ENCODE measurements around the gene AGAP1. TPM values are rescaled to one million over a fixed set of nuclear protein-coding genes. Genes with fewer than 3 reads are reported as not detected.

The AGAP1 gene
- total RNA-seq, 1 donor from 2014 or later, result 9.0 TPM

DNA sequence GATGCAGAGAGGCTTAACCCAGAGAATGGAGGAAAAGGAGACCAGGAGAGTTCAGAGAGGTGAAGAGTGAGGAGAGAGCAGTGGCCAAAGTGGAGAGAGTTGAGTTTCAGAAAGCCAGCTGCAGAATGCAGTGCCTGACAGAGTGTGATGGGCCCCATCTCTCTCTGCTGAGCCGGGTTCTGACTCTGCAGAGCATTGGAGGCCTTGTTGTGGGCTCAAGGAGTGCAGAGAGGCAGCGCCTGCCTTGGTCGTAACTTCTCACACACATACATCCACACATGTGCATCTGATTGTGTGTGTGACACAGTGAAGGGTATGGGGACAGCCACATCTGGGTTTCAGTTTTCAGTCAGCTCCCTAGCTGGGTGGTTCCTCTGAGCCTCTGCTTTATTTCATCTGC lies 58.8 kb downstream of the AGAP1 start:
- DNase-seq, result no peak

DNA sequence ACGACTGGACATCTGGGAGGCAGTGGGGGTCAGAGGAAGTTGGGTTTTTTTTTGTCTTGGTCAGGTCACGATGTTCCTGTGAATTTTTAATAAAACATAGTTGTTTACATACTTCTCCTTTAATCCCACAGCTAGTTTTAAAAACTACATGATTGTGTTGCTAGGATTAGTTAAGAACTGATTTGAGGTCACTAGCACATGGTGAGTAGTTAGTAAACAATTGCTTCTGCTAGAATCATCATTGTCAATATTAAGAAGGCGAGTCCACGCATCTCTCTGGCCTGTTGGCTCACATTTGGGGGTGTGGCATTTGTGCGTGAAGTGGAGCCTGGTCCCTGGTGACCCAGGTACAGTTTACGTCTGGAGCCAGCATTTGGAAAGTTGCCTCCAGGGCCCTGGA lies 59.4 kb downstream of the AGAP1 start:
- no peak for DNase-seq

DNA sequence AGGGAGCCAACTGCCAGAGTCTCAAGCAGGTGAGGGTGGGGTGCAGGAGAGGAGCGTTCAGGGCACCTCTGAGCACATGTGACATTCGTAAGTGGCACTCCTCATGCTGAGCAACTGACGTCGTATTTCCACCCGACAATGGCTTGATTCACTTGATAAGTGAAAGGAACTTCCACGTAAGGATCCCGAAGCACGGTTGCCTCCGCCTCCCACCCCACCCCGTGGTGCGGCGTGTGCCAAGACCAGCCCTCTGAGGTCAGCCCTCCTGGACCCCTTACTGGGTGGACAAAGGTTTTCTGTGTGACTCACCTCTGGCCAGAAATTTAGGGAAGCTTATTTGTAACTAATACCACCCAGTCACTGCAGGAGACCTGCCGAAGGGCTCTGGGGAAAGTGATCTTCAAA lies 59.9 kb downstream of the AGAP1 start:
- DNase-seq, result no peak

DNA sequence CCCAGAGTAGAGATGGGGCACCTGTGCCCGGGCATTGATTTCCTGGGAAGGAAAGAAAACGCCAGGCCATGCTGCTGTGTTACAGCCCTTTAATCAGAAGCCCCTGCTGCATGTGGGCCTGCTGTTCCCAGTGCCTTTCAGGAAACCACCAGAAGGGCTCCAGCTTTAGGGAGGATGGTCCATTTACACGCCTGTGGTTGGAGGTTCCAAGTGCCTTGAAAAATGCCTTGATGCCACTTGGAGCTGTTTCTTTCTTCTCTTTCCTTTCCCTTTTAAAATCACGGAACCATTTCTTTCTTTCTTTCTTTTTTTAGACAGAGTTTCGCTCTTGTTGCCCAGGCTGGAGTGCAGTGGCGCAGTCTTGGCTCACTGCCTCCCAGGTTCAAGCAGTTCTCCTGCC lies 60.5 kb downstream of the AGAP1 start:
- no peak for DNase-seq

DNA sequence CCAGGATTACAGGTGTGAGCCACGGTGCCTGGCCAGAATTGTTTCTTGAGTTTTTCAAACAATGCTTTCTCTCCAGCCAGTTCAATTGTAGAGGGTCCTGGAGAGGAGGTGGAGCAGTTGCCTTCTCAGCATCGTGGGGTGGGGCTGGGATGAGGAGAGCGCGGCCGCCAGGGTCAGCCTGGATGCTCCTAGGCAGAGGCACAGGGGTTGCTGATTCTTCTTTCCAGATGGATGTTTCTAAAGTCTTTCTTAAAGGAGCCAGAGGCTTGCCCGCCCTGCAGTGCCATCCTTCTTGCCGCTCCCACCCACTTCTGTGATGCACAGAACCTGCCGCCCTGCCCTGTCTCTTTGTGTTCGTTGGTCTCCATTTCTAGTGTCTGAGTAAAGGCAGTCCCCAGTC lies 61.1 kb downstream of the AGAP1 start:
- DNase-seq, result no peak

DNA sequence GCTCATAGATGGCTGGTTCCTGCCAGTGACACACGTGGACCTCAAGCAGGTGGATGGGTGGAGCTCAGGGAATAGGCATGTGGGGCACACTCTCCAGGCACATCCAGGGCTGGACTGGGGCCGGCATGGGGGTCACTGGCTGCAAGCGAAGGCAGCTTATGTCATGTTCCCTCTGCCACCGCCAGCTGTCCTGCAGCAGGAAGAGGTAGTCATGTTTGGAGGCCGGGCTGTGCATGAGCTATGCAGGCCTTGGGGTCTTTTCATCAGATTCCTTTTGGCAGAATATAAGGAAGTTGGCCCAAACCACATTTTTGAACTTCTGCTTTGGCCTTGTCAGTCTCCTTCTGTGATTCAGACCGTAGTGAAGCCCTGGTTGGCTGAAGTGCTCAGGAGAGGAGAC lies 61.5 kb downstream of the AGAP1 start:
- no peak for DNase-seq

DNA sequence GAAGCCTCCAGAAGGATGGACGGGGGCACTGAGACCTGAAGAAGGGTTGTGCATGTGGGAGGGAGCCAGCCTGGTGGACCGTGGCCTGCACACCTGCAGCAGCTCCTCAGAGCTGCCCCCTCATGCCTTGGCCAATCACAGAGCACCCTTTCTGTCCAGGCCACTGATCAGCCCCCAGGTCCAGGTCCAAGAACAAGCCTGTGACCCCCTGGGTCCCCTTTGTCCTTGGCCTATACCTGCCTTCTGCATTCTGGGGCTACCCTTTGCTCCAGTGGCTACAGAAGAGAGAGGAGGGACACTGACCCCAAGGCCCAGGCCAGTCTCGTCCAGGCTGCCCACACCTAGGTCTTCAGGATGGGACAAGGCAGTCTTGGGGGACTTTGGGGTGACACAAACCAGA lies 62.2 kb downstream of the AGAP1 start:
- DNase-seq, result no peak

DNA sequence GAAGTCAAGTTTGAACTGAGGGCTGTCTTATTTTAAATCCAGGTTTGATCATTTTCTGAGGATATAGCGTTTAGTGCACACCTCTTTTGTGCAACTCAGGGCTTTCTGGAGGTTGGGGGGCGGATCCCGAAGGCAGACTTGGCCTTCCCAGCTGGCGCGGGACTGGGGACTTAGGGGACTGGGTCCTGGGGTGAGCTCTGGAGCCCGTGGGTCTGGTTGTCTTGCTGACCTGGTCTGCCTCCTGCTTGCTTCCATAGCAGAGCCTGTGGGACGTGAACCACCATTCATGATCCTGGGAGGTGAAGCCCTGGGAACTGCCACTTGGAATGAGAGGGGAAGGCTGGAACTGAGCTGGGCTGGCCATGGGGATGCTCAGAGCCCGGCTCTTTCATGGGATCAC lies 63.1 kb downstream of the AGAP1 start:
- DNase-seq, result no peak

DNA sequence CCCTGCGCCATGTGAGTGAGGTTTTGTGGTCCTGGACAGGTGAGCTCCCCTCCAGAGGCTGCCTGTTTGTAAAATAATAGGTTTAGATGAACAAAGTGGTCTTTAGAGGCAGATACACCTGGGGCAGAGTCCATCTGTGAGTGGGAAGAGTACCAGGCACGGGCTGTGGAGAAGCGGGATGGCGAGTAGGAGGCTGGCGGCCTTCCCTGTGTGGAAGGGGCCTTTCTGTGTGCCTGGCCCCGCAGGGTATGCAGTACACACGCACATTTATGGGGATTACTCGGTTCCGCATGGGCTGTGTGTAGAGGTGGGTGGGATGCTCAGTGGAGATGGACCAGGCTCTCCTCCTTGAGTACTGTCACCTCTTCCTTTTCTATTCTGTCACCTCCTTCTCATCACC lies 64.1 kb downstream of the AGAP1 start:
- DNase-seq, result no peak

DNA sequence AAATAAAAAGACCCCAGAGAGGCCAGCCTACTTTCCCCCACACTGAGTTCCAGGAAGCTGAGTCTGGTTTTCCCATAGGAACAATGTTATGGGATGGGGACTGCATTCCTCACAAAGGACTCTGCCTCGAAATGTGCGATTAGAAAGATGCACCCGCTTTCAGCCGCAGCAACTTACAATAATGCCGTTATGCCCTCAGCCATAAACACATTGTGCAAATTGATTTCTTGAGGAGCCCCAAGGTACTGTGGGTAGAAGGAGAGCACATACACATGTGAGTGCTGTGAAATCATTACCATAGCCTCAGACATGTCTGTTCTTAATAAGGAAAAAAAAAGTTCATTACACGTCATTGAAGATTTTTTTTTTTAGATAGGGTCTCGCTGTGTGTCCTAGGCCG lies 64.7 kb downstream of the AGAP1 start:
- DNase-seq, result no peak

DNA sequence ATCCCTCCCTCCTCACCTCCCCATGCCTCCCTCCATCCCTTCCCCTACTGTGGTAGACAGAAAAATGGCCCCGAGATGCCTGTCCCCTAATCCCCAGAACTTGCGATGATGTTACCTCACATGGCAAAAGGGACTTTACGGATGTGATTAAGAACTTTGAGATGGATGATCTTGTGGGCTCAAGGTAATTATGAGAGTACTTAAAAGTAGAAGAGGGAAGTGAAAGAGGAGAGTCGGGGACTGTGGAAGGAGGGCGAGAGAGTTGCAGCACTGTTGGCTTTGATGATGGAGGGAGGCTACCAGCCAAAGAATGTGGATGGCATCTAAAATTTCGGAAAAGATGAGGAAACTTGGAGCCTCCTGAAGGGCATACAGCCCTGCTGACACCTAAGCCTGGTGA lies 66.5 kb downstream of the AGAP1 start:
- DNase-seq, result no peak

DNA sequence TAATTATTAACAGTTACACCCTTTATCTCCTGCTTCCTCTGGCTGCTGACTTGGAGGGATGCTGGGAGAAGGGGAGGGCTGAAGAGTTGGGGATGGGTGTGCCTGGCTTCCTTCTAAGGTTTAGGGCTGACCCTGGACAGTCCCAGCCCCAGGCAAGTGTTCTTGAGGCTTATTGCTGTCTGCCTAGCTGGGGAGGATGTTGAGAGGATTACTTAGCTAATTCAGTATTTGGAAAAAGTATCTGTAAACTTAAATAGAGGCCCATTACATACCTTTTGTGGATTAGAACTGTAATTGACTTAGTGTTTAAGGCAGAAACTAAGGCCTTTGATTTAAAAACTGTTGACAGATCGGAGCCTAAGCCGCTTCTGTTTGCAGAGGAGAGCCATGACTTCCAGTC lies 67.6 kb downstream of the AGAP1 start:
- DNase-seq, result no peak

DNA sequence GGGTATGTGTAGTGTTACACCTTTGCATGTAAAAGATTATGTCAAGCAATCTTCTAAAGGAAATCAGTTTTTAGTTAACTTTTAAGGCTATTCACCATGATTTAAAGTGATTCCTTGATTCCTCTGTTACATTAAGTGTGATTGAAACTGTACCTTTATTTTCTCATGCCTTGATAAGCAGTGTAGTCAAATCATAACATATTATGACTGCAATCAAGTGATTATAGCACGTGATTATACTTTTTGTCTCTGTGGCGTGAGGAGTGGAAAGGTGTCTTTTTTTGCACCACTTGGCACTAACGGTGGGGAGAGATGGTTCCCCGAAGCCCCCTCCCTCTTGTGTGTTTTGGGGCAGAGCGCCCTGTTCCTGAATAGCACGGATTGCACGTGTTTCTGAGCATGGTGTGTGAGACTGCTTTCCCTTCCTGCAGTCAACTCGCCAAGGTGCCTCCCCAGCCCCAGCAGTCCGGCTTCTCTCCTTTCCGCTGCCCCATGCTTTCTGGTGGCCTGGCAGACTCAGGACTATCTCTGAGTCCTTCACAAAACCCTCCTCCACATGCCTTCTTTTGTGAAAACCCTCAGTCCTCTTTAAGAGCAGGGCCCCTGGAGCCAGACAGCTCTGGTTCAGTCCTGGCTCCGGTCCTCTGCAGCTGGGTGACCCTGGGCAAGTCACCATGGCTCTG lies 68.4 kb downstream of the AGAP1 start:
- no peak for DNase-seq

DNA sequence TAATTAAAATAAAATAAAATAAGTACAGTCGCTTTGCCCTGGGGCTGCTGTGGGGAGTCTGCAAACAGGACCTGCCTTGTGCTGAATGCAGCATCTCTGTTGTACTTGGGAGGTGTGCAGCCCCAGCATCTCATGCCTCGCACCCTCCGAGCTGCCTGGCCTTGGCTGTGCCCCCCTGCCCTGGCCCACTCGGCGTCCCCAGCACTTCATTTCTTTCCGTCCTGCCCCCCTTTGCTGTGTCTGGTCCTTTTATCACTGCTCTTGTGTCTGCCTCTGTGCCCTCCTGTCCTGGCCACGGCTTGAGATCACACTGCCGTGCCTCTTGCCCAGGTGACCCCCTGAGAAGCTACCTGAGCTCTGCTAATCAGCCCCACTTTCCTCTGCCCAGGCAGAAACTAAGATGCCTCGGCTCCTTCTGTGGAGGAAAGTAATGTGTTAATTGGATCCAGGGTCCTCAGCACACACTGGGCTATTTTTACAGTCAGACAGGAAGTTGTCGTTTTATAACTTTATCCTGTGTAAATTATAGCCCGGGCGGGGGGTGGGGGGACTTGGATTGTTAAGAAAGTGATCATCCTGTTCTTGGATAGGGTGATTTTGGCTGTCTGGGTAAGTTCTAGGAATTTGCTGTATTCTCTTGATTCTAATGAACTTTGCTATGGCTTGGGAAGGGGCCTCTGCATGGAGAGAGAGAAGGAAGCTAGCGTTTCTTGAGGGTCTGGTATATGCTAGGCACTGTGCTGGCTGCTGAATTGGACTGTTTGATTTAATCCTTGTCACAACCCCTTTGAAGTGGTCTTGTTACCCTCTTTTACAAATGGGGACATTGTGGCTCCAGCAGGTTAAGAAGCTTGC lies 69.4 kb downstream of the AGAP1 start:
- peak; percentile 30 for DNase-seq

DNA sequence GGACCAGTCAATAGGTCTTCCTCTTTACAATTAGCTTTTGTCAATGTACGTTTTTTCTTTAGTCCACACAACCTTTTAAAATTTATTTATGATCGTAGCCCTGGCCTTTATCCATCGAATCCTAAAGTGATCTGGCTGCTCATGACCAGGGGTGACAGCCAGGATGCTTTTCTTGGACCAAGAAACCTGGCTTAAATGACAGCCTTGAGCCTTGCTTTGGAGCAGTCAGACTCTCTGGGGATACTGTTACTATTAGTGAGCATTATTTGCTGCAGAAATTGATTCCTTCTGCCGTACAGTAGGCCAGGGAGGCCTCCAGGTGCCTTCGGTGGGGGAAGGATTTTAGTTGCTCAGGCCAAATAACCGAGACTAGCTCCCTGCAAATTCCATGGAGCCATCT lies 70.2 kb downstream of the AGAP1 start:
- no peak for DNase-seq

DNA sequence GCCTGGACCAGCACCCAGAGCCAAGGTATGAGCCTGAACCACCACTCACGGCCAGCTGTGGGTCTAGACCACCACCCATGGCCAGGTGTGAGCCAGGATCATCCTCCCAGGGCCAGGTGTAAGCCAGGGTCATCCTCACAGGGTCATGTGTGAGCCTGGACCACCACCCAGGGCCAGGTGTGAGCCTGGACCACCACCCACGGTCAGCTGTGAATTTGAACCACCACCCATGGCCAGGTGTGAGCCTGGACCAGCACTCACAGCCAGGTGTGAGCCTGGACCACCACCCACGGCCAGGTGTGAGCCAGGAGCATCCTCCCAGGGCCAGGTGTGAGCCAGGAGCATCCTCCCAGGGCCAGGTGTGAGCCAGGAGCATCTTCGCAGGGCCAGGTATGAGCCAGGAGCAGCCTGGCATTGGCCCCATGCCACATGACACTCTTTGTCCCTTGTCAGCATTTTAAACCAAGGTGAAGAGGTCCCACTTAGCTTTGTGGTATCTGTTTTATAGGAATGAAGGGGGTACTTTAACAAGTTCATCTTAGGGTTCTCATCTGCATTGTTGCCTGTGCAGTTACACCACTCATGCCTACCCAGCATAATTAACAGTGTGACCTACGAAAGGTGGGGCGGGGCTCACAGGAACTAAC lies 71.2 kb downstream of the AGAP1 start:
- DNase-seq, result no peak

DNA sequence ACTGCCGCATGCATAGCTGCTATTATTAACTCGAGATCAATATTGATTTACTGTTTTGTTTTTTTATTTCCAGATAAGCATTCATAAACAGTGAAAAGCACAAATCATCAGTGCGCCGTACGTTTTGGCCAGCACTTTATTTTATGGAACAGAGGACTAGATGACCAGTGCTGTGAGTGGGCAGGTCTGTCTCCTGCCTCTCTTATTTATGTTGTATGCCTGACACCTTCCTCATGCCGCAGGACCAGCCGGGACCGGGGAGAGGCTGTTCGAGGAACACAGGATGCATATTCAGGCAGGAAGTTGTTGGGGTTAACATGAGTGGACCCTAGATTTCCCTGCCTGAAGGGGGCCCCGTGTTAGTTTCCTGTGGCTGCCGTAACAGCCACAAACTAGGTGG lies 72.6 kb downstream of the AGAP1 start:
- peak; percentile 40 for DNase-seq

DNA sequence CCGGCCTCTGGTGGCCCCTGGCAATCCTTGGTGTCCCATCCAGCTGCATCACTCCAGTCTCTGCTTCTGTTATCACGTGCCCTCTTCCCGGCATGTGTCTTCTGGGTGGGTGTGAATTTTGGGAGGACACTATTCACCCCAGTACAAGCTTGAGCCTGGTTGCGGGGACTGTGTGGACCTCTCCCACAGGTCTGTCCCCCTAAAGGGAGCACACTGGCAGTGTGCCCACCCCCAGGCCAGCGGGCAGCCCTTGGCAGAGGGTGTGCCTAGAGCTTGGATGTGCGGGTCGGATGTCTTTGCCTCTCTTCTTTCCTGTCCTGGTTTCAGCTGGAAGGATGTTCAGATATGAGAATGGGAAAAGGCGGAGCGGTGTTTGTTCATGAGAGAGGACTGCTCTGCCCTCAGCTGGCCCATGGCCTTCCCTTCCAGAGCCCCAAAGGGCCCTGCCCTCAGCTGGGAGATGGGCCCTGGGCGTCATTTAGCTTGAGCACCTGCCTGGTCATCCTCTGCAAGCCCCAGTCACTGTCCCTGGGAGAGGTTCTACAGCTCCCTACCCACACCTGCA lies 73.2 kb downstream of the AGAP1 start:
- no peak for DNase-seq

DNA sequence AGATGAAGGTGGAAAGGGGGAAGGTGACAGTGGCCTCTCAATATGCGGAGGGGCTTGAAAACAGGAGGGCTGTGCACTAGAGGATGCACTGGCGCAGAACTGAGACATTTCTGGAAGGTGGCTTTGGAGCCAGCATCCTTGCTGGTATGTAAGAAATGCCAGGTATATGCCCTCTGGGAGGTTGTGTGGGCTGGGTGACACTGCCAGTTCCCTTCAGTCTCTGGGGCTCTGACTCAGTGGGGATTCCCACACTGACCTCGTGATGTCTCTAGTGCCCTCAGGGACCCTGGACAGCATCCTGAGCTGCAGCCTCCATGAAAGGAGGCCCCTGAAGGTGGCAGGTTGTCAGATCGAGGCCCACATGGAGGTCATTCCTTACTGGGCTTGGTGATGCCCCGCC lies 74.0 kb downstream of the AGAP1 start:
- no peak for DNase-seq

DNA sequence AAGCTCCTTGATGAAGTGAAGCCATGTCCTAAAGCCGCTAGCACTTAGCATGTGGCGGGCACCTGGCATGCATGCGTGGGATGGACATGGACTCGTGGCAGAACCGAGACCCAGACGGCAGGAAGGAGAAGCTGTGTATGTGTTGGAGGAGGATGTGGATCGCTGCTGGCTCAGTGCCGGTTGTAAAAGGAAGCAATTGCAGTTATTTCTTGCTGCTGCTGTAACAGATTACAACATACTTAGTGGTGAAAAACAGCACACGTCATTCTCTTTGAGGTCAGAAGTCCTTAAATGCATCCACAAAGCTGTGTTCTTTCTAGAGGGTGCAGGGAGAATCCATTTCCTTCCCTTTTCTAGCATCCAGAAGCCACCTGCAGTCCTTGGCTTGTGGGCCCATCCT lies 74.6 kb downstream of the AGAP1 start:
- peak; percentile 10 for DNase-seq

DNA sequence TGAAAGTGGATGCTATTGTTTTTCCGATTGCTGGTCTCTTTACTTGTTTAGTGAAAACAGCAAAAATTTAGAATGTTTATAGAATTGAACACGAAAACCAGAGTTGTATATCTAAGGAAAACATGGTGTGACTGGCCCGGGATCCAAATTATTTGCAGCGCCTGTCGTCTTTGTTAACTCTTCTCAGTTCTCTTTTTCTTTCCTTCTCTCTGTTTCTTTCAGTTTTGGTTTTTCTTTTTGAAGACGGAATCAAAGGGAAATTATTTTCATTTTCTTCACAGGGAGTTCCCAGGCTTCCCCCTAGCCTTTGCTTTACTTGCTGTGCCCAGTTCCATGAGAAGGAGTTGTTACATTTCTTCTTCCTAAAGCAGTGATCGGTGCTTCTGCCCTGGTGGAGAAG lies 76.0 kb downstream of the AGAP1 start:
- DNase-seq, result no peak

DNA sequence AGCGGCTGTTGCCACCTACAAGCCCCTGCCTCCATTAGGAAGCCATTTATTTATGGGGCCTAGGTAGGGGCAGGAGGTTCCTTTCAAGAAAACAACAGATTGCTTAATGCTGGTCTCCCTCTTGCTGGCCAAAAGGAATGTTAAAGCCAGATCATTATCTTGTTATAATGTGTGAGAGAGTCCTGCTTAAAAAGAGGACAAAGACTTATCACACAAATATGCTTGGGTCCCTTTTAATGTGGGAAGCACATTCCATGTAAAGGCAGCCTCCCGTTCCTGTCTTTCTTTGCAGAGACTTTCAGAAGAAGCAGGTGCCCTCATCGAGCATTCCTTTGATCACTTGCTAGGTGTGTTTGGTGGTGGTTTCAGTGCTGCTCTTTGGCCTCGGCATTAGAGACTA lies 76.4 kb downstream of the AGAP1 start:
- no peak for DNase-seq

DNA sequence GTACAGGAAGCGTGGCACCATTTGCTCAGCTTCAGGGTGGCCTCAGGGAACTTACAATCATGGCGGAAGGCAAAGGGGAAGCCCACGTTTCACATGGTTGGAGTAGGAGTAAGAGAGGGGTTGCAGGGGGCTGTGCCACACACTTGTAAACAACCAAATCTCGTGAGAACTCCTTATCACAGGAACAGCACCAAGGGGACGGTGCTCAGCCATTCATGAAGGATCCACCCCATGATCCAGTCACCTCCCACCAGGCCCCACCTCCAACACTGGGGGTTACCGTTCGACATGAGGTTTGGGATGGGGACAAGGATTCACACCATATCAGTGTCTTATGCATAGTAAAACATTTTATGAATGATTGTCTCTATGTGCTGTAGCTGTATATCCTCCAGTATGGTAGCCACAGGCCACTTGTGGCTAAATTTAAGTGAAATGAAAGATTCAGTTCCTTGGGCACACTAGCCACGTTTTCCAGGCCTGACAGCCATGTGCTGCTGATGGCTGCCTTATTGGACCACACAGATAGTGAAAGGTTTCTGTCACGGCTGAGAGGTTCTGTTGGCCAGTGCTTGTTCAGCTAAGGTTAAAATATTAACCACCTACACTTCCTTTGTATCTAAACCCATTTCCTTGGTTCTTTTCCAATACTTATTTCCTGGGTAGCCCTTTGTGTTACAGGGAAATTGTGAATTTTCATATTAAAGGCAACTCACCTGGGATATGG lies 77.3 kb downstream of the AGAP1 start:
- DNase-seq, result no peak
